GM10266 (cell line): ENCODE data around the gene CHD1L.

Experiments used
- DNase-seq: peaks from one replicate; pipeline ENCODE4 v3.0.0; 2012; ENCODE audit errors: extremely low spot score
- CTCF ChIP-seq: IDR thresholded peaks from 2 replicates; pipeline ENCODE4 v1.5.1; 2012; ENCODE audit warnings: mild to moderate bottlenecking, low read depth; ENCODE audit not compliant: control insufficient read depth, insufficient read depth; ENCODE audit errors: missing control alignments

The CHD1L gene

GRCh38 chr1:147208619-147209018, 33.9 kb upstream of the CHD1L start:
- no peak for DNase-seq
- TF ChIP-seq CTCF = no peak

GRCh38 chr1:147209825-147210821, 32.4 kb upstream of the CHD1L start:
- no peak for DNase-seq
- no peak for TF ChIP-seq CTCF

GRCh38 chr1:147210987-147211386, 31.5 kb upstream of the CHD1L start:
- DNase-seq = no peak
- no peak for TF ChIP-seq CTCF

- no peak for DNase-seq
- TF ChIP-seq CTCF = no peak
Observed at GRCh38 chr1:147211577-147211976, 30.9 kb upstream of the CHD1L start.

- DNase-seq = no peak
- no peak for TF ChIP-seq CTCF
Observed at GRCh38 chr1:147213271-147213670, 29.2 kb upstream of the CHD1L start.

GRCh38 chr1:147214325-147214724, 28.2 kb upstream of the CHD1L start:
- TF ChIP-seq CTCF = no peak

More at GRCh38 chr1:147214325-147214724, 28.2 kb upstream of the CHD1L start:
- no peak for DNase-seq
